Progenitor cell of endocrine pancreas (in vitro differentiated cells): ENCODE data around the gene FHDC1. TPM values are rescaled to one million over a fixed set of nuclear protein-coding genes. Genes with fewer than 3 reads are reported as not detected.

Experiments used
- DNase-seq: peaks from one replicate; pipeline ENCODE4 v3.0.0; 2021; ENCODE audit warnings: low spot score; ENCODE audit not compliant: unreplicated experiment
- H3K27ac Mint-ChIP-seq: 2 replicates; pipeline ENCODE4 v1.8.0; 2021; ENCODE audit warnings: mild to moderate bottlenecking, moderate library complexity, mixed read lengths
- H3K27me3 Mint-ChIP-seq: 2 replicates; pipeline ENCODE4 v1.8.0; 2021; ENCODE audit warnings: mixed read lengths
- H3K36me3 Mint-ChIP-seq: 2 replicates; pipeline ENCODE4 v1.8.0; 2022; ENCODE audit warnings: mixed read lengths; ENCODE audit not compliant: insufficient read depth
- H3K4me1 Mint-ChIP-seq: 2 replicates; pipeline ENCODE4 v1.8.0; 2021; ENCODE audit warnings: low read depth, mixed read lengths
- H3K4me3 Mint-ChIP-seq: 2 replicates; pipeline ENCODE4 v1.8.0; 2021; ENCODE audit warnings: low read depth, mild to moderate bottlenecking, moderate library complexity, mixed read lengths
- H3K9me3 Mint-ChIP-seq: 2 replicates; pipeline ENCODE4 v1.8.0; 2021; ENCODE audit warnings: low read depth, mixed read lengths
- CTCF ChIP-seq: fragments of 200-600 bp; sonication (generic); IDR thresholded peaks from one replicate; pipeline ENCODE4 v1.5.0; 2021; ENCODE audit warnings: antibody characterized with exemption, mild to moderate bottlenecking; ENCODE audit not compliant: unreplicated experiment
- total RNA-seq: library from RNA; stranded (reverse); gene quantifications from 2 replicates; pipeline ENCODE4 v1.2.1, GENCODE V29; 2021

FHDC1 gene
- total RNA-seq, 1 donor from 2014 or later: 11.6 TPM

- no peak overlapping the region for H3K4me3 Mint-ChIP-seq
- no peak for TF ChIP-seq CTCF
- no peaks in the 10 kb centered on the region for H3K4me1 Mint-ChIP-seq
- H3K27me3 Mint-ChIP-seq: no peaks in the 10 kb centered on the region
- peaks cover 21% of the 10 kb centered on the region for H3K36me3 Mint-ChIP-seq
- H3K9me3 Mint-ChIP-seq: no peaks in the 10 kb centered on the region
- H3K27ac Mint-ChIP-seq: no peak overlapping the region
- DNase-seq: no peak
Observed at GRCh38 chr4:152910521-152910920, 25.6 kb upstream of the FHDC1 start.

GRCh38 chr4:152917543-152918395 lies 18.4 kb upstream of the FHDC1 start:
- H3K27ac Mint-ChIP-seq: no peak overlapping the region
- H3K36me3 Mint-ChIP-seq: peaks cover 34% of the 10 kb centered on the region
- peaks cover 24% of the 10 kb centered on the region for H3K9me3 Mint-ChIP-seq
- H3K27me3 Mint-ChIP-seq: no peaks in the 10 kb centered on the region
- H3K4me3 Mint-ChIP-seq: no peak overlapping the region
- TF ChIP-seq CTCF: no peak
- H3K4me1 Mint-ChIP-seq: no peaks in the 10 kb centered on the region
- DNase-seq: no peak

- no peaks in the 10 kb centered on the region for H3K27me3 Mint-ChIP-seq
- H3K4me3 Mint-ChIP-seq: no peak overlapping the region
- H3K36me3 Mint-ChIP-seq: peaks cover 32% of the 10 kb centered on the region
- no peak overlapping the region for H3K27ac Mint-ChIP-seq
- DNase-seq: no peak
- TF ChIP-seq CTCF: no peak
- peaks cover 24% of the 10 kb centered on the region for H3K9me3 Mint-ChIP-seq
- H3K4me1 Mint-ChIP-seq: no peaks in the 10 kb centered on the region
Observed at GRCh38 chr4:152919826-152920225, 16.3 kb upstream of the FHDC1 start.

- Mint-ChIP-seq H3K36me3 (peaks cover 32% of the 10 kb centered on the region), H3K9me3 (peaks cover 24% of the 10 kb centered on the region), H3K27me3 (no peaks in the 10 kb centered on the region), H3K27ac (no peak overlapping the region), H3K4me1 (no peaks in the 10 kb centered on the region), H3K4me3 (no peak overlapping the region)
- TF ChIP-seq CTCF: no peak
- no peak for DNase-seq
Observed at GRCh38 chr4:152920768-152921167, 15.4 kb upstream of the FHDC1 start.

GRCh38 chr4:152921284-152921683 lies 14.8 kb upstream of the FHDC1 start:
- Mint-ChIP-seq H3K4me1 (no peaks in the 10 kb centered on the region), H3K27me3 (no peaks in the 10 kb centered on the region), H3K36me3 (peaks cover 32% of the 10 kb centered on the region), H3K27ac (no peak overlapping the region), H3K4me3 (no peak overlapping the region), H3K9me3 (peaks cover 21% of the 10 kb centered on the region)
- DNase-seq: no peak
- no peak for TF ChIP-seq CTCF
